T47D (cell line): Measurements from ENCODE around the gene LEKR1.

Experiments
- DNase-seq, 2 experiments: peaks; one replicate each; pipeline versions ENCODE4 v3.0.0 to v3.0.0-alpha.2; 2011 to 2012; ENCODE audit warnings: low read depth in 1 of 2, low spot score in 1 of 2
- JUND ChIP-seq: IDR thresholded peaks from 2 replicates; pipeline ENCODE4 v1.6.1; 2012; ENCODE audit warnings: low read depth
- in situ Hi-C: cut with HindIII; loops from 2 replicates; pipeline ENCODE4 v1.10.0; 2016; ENCODE audit warnings: low sequenced_read_pairs, low pct_unique_long_range_greater_than_20kb

The LEKR1 gene

DNA sequence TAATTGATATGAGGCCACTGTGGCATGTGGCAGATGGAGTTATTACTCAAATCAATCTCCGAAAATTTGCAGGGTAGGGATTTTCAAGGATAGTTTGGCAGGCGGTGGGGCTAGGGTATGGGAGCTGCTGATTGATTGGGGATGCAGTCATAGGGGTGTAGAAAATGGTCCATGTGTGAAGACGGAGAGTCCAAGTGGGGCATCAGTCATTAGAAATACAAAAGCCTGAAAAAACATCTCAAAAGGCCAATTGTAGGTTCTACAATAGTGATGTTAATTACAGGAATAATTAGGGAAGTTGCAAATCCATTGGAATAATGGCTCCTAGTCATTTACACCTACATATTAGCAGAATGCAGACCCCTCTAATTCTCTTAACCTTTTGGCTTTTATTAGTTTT, 4.9 kb downstream of the LEKR1 start:
- DNase-seq, result no peak
- TF ChIP-seq JUND, result no peak
- in situ Hi-C loops, result no loop called here

GRCh38 chr3:156834435-156834834, 8.3 kb downstream of the LEKR1 start:
- TF ChIP-seq JUND, result no peak
- in situ Hi-C loops, result no loop called here
- no peak for DNase-seq

DNA sequence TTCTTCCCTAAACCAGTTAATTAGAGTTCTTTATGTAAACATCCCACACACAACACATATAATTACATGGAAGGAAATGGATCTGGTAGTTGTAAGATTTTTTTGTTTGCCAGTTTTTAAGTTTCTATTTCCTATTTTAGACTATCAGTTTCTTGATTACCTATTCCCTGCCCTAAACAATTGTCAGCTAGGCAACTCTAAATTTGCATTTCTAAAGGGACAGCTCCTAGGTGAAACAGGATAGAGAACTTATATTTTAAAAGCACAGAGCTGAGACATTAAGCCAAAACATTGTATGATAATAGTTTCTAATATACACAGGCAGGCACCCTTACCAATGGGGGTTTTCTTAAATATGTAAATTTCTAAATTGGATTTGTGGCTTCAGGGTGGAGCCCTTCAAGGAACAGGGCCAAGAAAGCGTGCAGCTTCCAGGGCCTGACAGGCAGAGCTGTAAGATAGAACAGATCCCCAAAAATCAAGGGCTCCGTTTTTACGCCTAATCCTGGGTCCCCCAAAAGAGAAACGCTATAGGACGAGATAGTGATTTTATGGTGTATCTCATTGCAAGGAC, 8.9 kb downstream of the LEKR1 start:
- no peak for DNase-seq
- in situ Hi-C loops, result no loop called here
- no peak for TF ChIP-seq JUND

DNA sequence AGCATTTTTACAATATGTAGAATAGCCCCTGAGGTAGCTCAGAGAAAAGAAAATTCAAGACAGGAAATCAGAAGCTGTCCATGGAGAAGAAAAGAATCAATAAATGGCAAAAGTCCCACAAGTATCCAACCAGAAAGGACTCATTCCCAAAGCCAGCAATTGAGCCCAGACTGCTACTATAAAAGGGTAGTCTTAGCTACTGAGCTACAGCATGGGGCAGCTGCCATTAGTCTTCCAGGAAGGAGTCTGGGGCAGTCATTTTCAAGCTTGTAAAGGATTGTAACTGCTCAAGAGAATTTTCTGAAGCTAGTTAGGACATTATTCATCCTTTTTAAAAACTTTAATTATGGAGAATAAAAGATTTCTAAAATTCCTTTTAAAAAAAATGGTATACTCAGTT, 10.5 kb downstream of the LEKR1 start:
- TF ChIP-seq JUND, result no peak
- no peak for DNase-seq
- in situ Hi-C loops, result no loop called here

DNA sequence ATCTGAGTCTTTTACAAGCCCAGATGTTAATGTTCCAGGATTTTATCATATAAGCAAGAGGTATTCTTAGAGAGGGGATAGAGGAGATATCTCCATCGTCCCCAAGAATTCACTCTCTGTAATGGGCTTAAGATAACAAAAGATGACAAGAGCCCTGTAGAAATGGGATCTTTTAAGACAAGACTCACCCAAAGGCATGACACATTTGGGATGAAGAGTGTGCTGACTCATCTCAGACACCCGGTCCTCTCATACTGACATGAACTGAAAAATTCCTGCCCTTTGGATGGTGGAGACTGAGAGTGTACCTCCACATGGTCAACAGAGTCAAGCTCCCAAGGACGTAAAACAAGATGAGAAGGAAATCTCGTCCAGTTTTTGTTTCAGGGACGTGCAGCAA, 11.0 kb downstream of the LEKR1 start:
- DNase-seq, result no peak
- no peak for TF ChIP-seq JUND
- in situ Hi-C loops, result no loop called here

DNA sequence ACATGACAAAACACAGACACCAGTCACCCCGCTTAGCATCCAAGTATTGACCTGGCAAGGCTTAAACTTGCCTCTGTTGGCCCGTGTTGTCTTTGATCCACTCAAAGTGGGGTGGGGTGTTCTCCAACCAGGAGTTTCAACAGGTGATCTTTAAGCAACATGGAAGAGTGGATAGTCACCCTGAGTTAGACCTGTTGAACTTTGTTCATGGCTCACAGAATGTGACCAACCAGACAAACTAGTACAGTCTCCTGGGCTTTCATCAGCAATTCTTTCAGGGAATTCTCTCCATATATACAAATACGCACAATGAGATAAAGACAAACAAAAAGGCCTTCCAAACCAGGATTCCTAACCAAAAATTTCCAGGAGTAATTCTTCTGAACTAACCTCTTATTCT, 11.9 kb downstream of the LEKR1 start:
- DNase-seq, result no peak
- no peak for TF ChIP-seq JUND
- in situ Hi-C loops, result no loop called here

DNA sequence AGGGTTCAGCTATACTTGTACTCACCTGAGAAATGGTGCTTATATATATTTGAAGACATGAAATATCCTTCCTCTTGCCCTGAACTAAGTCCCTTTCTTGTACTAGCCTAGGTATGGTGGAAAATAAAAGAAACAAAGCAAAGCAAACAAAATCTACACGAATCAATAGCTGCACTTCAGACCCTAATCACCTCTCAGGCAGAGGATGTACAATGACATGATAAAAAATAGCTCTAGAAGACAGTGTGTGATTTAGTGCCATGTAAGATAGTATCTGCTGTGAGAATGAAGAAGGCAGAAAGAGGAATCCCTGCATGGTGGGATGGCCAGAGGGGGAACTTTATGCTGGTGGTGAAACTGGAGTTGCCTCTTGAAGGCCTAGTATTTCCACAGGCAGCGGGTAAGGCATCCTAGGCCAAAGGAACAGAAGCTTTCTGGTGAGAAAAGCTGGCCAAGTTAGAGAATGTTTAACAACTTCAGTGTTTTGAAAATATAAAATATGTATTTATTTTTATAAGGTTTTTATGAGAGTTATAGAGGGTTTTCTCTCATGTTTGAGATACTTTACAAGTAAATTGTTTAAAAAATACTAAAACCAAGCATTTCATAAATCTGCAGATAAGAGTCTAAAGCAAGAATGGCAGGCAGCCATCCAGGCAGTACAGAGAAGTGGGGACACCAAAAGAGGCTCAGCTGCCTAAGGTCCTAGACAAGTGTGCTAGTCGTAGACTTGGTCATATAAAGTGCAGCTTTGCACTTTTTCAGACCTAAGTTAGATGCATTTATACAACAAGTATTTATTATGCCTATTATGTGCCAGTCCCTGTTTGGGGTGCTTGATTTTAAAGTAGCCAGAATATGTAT, 14.9 kb downstream of the LEKR1 start:
- no peak for DNase-seq
- in situ Hi-C loops, result no loop called here
- TF ChIP-seq JUND, result no peak

- in situ Hi-C loops, result no loop called here
- DNase-seq, result no peak
- no peak for TF ChIP-seq JUND
Measured at GRCh38 chr3:156843071-156843808, 17.1 kb downstream of the LEKR1 start.

DNA sequence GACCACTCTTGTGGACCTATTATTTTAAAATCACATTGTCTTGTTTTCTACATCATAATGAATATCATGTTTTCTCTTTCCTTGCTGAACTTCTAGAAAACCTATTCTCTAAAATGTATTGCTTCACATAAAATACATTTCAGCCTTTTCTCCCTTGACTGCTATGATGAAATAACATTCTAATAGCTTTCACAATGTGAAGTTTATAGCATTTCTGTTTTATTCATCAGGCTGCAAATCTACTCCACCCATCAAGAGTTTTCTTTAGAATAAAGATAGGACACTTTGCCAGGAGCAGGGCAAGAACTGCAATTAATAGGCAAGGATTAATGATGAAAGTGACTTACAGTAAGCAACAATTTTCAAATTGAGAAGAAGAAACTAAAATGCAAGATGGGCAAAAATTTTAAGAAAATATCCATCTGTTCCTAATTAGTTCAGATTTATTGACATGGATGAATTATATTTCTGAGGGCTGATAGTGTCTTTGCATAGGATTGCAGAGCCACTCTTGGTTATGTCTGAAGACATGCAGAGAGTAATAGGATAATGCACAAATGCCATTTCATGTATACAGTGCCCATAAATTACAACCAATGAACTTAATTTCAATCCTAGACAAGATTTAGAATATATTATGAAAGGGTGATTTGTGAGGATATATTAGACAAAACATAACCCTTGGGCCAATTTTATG, 21.7 kb downstream of the LEKR1 start:
- no peak for DNase-seq
- no peak for TF ChIP-seq JUND

DNA sequence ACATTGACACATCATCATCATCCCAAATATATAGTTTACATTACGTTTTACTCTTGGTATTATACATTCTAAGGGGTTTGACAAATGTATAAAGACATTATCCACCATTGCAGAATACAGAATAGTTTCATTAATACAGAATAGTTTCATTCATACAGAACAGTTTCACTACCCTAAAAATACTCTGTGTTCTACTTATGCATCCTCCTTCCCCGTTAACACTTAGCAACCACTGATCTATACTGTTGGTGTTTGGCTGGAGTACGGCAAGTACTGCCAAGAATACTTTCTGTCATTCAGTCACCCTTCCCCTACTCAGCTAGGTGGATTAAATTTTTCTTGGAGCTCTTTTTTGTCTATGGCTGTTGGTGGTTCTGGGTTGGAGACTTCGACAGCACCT, 33.4 kb downstream of the LEKR1 start:
- no peak for TF ChIP-seq JUND
- in situ Hi-C loops, result no loop called here

More for the DNA sequence above, 21.7 kb downstream of the LEKR1 start:
- in situ Hi-C loops, result no loop called here

GRCh38 chr3:156860873-156861272, 34.7 kb downstream of the LEKR1 start:
- in situ Hi-C loops, result no loop called here
- DNase-seq, result no peak
- TF ChIP-seq JUND, result no peak

More for the DNA sequence above, 33.4 kb downstream of the LEKR1 start:
- no peak for DNase-seq

DNA sequence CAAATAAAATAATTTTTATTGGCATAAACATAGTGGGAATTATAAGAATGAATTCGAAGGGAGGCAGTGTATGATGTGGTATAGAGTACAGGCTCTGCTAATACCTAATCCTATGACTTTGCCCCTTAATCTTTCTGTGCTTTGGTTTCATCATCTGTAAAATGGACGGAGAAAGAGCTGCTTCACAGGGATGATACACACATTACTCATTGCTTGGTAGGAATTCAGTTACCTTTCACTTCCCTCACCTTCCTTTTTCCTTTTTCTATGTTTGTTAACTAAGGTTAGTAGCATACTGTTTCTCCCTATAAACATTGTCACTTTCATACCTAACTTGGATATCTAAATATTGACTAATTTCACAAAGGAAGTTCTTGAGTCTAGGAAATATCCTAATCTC, 36.2 kb downstream of the LEKR1 start:
- no peak for TF ChIP-seq JUND
- in situ Hi-C loops, result no loop called here
- no peak for DNase-seq
